NCI-H1048 (cell line): Measurements from ENCODE around the gene RAMP2.
A peak's percentile ranks its signal among the peaks of the same experiment; 100 is the strongest.
"Not testable (repeated sequence)": the region's sequence is repeated elsewhere in the genome, so short reads cannot be mapped to it uniquely, and the experiment has no call there.

Source experiments
- DNase-seq: peaks from one replicate; lab custom pipeline; 2025; lab: John Stamatoyannopoulos, UW

RAMP2 gene

GRCh38 chr17:42769964-42770363 is 8.9 kb downstream of the RAMP2 start:
- DNase-seq: not testable (repeated sequence)

GRCh38 chr17:42772945-42773289 is 11.9 kb downstream of the RAMP2 start:
- DNase-seq: no peak

GRCh38 chr17:42773290-42774035 is 12.4 kb downstream of the RAMP2 start, which contains the start of gene VPS25:
VPS25 (plus strand) TSS chr17:42773449; CDS start chr17:42773476, 27 bp downstream.
- DNase-seq: peak; percentile 52

- no peak for DNase-seq
Observed at GRCh38 chr17:42774066-42774745, 13.2 kb downstream of the RAMP2 start.

- DNase-seq: no peak
Observed at GRCh38 chr17:42775534-42776098, 14.6 kb downstream of the RAMP2 start.

- no peak for DNase-seq
Observed at GRCh38 chr17:42778570-42778969, 17.5 kb downstream of the RAMP2 start.

- DNase-seq: no peak
Observed at GRCh38 chr17:42779304-42779935, 18.4 kb downstream of the RAMP2 start.

- no peak for DNase-seq
Observed at GRCh38 chr17:42779936-42780850, 19.2 kb downstream of the RAMP2 start, which contains the start of gene WNK4. WNK4 (plus strand) TSS chr17:42780610; CDS start chr17:42780699, 89 bp downstream.

- DNase-seq: no peak
Observed at GRCh38 chr17:42780851-42781638, 20.0 kb downstream of the RAMP2 start.

GRCh38 chr17:42781639-42782165 is 20.7 kb downstream of the RAMP2 start:
- DNase-seq: no peak

- DNase-seq: no peak
Observed at GRCh38 chr17:42782166-42783061, 21.4 kb downstream of the RAMP2 start.

GRCh38 chr17:42783062-42783790 is 22.2 kb downstream of the RAMP2 start:
- no peak for DNase-seq

GRCh38 chr17:42783791-42784138 is 22.7 kb downstream of the RAMP2 start:
- no peak for DNase-seq

- DNase-seq: no peak
Observed at GRCh38 chr17:42784409-42784808, 23.4 kb downstream of the RAMP2 start.

- DNase-seq: no peak
Observed at GRCh38 chr17:42784811-42785592, 24.0 kb downstream of the RAMP2 start.

GRCh38 chr17:42787266-42787665 is 26.2 kb downstream of the RAMP2 start:
- no peak for DNase-seq

- DNase-seq: no peak
Observed at GRCh38 chr17:42791948-42792347, 30.9 kb downstream of the RAMP2 start.

GRCh38 chr17:42792545-42792944 is 31.5 kb downstream of the RAMP2 start:
- no peak for DNase-seq
